Astrocyte (in vitro differentiated cells and primary cell): ENCODE results near the gene SCN1A. TPM values are rescaled to one million over a fixed set of nuclear protein-coding genes. Genes with fewer than 3 reads are reported as not detected.
"Not testable (repeated sequence)": the region's sequence is repeated elsewhere in the genome, so short reads cannot be mapped to it uniquely, and the experiment has no call there.

Experiments used
- DNase-seq: peaks from one replicate; pipeline ENCODE4 v3.0.0-alpha.2; 2010; ENCODE audit warnings: low read depth
- FAIRE-seq: peaks from 2 replicates; lab custom pipeline; 2011; peaks lifted over from hg19 to GRCh38; lab: Jason Lieb, UNC
- H2AFZ ChIP-seq: 2 replicates; pipeline ENCODE4 v1.6.0; 2012; ENCODE audit warnings: low read depth, low read length, inconsistent platforms
- H3K27ac ChIP-seq: 2 replicates; pipeline ENCODE4 v1.5.1; 2011; ENCODE audit warnings: low read depth, low read length, inconsistent platforms
- H3K27me3 ChIP-seq: 2 replicates; pipeline ENCODE4 v1.6.0; 2011; ENCODE audit warnings: low read length, inconsistent platforms; ENCODE audit not compliant: insufficient read depth
- H3K36me3 ChIP-seq: 2 replicates; pipeline ENCODE4 v1.5.1; 2011; ENCODE audit warnings: low read length, inconsistent platforms; ENCODE audit not compliant: insufficient read depth
- H3K4me1 ChIP-seq: 2 replicates; pipeline ENCODE4 v1.5.1; 2011; ENCODE audit warnings: low read length, inconsistent platforms; ENCODE audit not compliant: insufficient read depth
- H3K4me2 ChIP-seq: 2 replicates; pipeline ENCODE4 v1.6.0; 2012; ENCODE audit warnings: low read length, inconsistent platforms
- H3K4me3 ChIP-seq: 2 replicates; pipeline ENCODE4 v1.5.1; 2011; ENCODE audit warnings: low read depth, mild to moderate bottlenecking, low read length, inconsistent platforms; ENCODE audit not compliant: insufficient read depth
- H3K79me2 ChIP-seq: 2 replicates; pipeline ENCODE4 v1.6.0; 2012; ENCODE audit warnings: mild to moderate bottlenecking, low read length, inconsistent platforms; ENCODE audit not compliant: insufficient read depth
- H3K9ac ChIP-seq: 2 replicates; pipeline ENCODE4 v1.6.0; 2012; ENCODE audit warnings: mild to moderate bottlenecking, low read length, inconsistent platforms
- H3K9me3 ChIP-seq: 2 replicates; pipeline ENCODE4 v1.5.1; 2012; ENCODE audit warnings: low read depth, mild to moderate bottlenecking, low read length, inconsistent platforms; ENCODE audit not compliant: insufficient read depth
- H4K20me1 ChIP-seq: 2 replicates; pipeline ENCODE4 v1.6.0; 2012; ENCODE audit warnings: low read length, inconsistent platforms; ENCODE audit not compliant: insufficient read depth
- H3K27ac Mint-ChIP-seq: one replicate; pipeline ENCODE4 v1.8.0; 2021; ENCODE audit warnings: mild to moderate bottlenecking, mixed read lengths; ENCODE audit not compliant: unreplicated experiment
- H3K27me3 Mint-ChIP-seq: one replicate; pipeline ENCODE4 v1.8.0; 2021; ENCODE audit warnings: low read depth, mixed read lengths; ENCODE audit not compliant: unreplicated experiment
- H3K36me3 Mint-ChIP-seq: one replicate; pipeline ENCODE4 v1.8.0; 2021; ENCODE audit warnings: low read depth, mixed read lengths; ENCODE audit not compliant: unreplicated experiment
- H3K4me1 Mint-ChIP-seq: one replicate; pipeline ENCODE4 v1.8.0; 2021; ENCODE audit warnings: low read depth, mixed read lengths; ENCODE audit not compliant: unreplicated experiment
- H3K4me3 Mint-ChIP-seq: one replicate; pipeline ENCODE4 v1.8.0; 2021; ENCODE audit warnings: mild to moderate bottlenecking, moderate library complexity, mixed read lengths; ENCODE audit not compliant: unreplicated experiment
- H3K9me3 Mint-ChIP-seq: one replicate; pipeline ENCODE4 v1.8.0; 2021; ENCODE audit warnings: mild to moderate bottlenecking, mixed read lengths; ENCODE audit not compliant: unreplicated experiment
- EZH2 ChIP-seq: IDR thresholded peaks from 2 replicates; pipeline ENCODE4 v1.6.1; 2012; ENCODE audit warnings: mild to moderate bottlenecking, low read length, inconsistent platforms; ENCODE audit not compliant: insufficient read depth
- total RNA-seq: library from RNA; stranded (reverse); gene quantifications from 2 replicates; pipeline ENCODE4 v1.2.1, GENCODE V29; 2021
- TF ChIP-seq, protein P1 (sequence below): IDR thresholded peaks from 2 replicates; pipeline ENCODE4 v1.5.1; 2011; ENCODE audit warnings: low read depth, mild to moderate bottlenecking, inconsistent platforms, low read length, moderate library complexity; ENCODE audit not compliant: insufficient read depth

SCN1A gene
- total RNA-seq, 1 donor from 2014 or later = not detected

DNA sequence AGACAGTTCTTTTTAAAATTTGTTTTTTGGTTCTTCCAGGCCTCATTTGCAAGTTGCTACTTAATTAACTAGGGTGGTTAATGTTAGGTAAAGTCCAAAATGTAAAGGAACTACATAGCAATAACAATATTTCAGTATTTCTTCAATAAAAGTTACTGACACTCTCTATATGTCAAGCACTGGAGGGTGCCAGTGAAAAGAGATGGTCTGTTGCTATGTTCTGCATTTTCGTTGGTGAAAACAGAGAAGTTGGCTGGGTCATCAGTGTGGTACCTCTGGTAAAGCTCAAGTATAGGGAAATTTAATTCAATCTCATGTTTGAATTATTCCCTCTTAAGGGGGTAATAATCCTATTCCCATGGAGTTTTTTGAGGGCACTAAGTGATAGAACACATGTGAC, 16.3 kb upstream of the SCN1A start:
- Mint-ChIP-seq H3K36me3 (no peaks in the 10 kb centered on the region), H3K4me3 (no peak overlapping the region), H3K27ac (no peak overlapping the region), H3K27me3 (no peaks in the 10 kb centered on the region), H3K9me3 (no peaks in the 10 kb centered on the region), H3K4me1 (no peaks in the 10 kb centered on the region)
- no peak for DNase-seq
- no peak for FAIRE-seq
- no peaks in the 10 kb centered on the region for H3K4me1 ChIP-seq
- no peak overlapping the region for H2AFZ ChIP-seq
- H4K20me1 ChIP-seq = no peaks in the 10 kb centered on the region
- H3K27ac ChIP-seq = no peak overlapping the region
- H3K36me3 ChIP-seq = no peaks in the 10 kb centered on the region
- no peak overlapping the region for H3K4me2 ChIP-seq
- H3K9ac ChIP-seq = no peak overlapping the region
- no peaks in the 10 kb centered on the region for H3K27me3 ChIP-seq
- TF ChIP-seq, protein P1, sequence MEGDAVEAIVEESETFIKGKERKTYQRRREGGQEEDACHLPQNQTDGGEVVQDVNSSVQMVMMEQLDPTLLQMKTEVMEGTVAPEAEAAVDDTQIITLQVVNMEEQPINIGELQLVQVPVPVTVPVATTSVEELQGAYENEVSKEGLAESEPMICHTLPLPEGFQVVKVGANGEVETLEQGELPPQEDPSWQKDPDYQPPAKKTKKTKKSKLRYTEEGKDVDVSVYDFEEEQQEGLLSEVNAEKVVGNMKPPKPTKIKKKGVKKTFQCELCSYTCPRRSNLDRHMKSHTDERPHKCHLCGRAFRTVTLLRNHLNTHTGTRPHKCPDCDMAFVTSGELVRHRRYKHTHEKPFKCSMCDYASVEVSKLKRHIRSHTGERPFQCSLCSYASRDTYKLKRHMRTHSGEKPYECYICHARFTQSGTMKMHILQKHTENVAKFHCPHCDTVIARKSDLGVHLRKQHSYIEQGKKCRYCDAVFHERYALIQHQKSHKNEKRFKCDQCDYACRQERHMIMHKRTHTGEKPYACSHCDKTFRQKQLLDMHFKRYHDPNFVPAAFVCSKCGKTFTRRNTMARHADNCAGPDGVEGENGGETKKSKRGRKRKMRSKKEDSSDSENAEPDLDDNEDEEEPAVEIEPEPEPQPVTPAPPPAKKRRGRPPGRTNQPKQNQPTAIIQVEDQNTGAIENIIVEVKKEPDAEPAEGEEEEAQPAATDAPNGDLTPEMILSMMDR = no peak
- TF ChIP-seq EZH2 = no peak
- no peak overlapping the region for H3K4me3 ChIP-seq
- H3K9me3 ChIP-seq = no peaks in the 10 kb centered on the region
- no peaks in the 10 kb centered on the region for H3K79me2 ChIP-seq

DNA sequence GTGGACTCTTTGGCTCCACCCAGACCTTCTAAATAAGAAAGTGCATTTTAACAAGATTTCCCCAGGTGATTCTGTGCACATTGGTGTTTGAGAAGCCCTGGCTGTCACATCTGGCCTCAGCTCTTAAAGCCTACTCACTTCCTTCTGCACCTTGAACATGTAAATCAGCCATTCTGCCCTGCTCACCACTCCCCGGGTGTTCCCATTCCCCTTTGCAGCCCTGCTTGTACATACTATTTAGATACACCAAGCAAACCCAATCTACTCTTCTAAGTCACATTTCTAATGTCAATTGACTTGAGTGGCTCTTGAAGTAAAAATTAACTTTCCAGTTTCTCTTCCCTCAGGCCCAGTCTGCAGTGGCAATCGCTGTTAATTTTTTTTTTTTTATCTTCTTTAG, 13.1 kb upstream of the SCN1A start:
- H2AFZ ChIP-seq = no peak overlapping the region
- Mint-ChIP-seq H3K4me1 (no peaks in the 10 kb centered on the region), H3K36me3 (no peaks in the 10 kb centered on the region), H3K9me3 (peaks cover 8% of the 10 kb centered on the region), H3K4me3 (no peak overlapping the region), H3K27ac (no peak overlapping the region), H3K27me3 (no peaks in the 10 kb centered on the region)
- H3K27ac ChIP-seq = no peak overlapping the region
- FAIRE-seq = no peak
- TF ChIP-seq, protein P1 = no peak
- no peak for TF ChIP-seq EZH2
- no peaks in the 10 kb centered on the region for H3K4me1 ChIP-seq
- no peaks in the 10 kb centered on the region for H3K36me3 ChIP-seq
- DNase-seq = no peak
- no peak overlapping the region for H3K9ac ChIP-seq
- H3K79me2 ChIP-seq = no peaks in the 10 kb centered on the region
- H3K4me3 ChIP-seq = no peak overlapping the region
- H4K20me1 ChIP-seq = no peaks in the 10 kb centered on the region
- H3K9me3 ChIP-seq = no peaks in the 10 kb centered on the region
- H3K4me2 ChIP-seq = no peak overlapping the region
- no peaks in the 10 kb centered on the region for H3K27me3 ChIP-seq

DNA sequence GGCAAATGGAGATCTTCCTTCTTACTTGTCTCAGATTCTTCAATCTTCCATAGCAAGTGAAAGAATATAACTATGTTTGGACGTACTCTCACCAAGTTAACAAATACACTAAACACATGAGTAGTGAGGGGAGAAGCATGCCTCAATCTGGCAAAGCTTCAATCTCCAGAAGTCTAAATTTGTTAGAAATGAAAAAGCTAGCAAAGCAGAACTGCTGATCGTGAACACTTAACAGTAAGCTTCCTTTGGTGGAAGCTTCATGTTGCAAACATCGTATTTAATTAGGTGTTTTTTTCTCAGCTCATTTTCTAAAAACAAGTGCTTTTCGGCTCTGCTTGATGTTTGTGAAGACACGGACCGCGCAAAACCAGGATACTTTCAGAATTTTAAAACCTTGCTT, 12.7 kb upstream of the SCN1A start:
- TF ChIP-seq EZH2 = no peak
- TF ChIP-seq, protein P1 = no peak
- no peak overlapping the region for H2AFZ ChIP-seq
- H3K9ac ChIP-seq = no peak overlapping the region
- H3K4me3 ChIP-seq = no peak overlapping the region
- no peak for FAIRE-seq
- H3K9me3 ChIP-seq = no peaks in the 10 kb centered on the region
- no peaks in the 10 kb centered on the region for H3K27me3 ChIP-seq
- Mint-ChIP-seq H3K9me3 (peaks cover 8% of the 10 kb centered on the region), H3K4me1 (no peaks in the 10 kb centered on the region), H3K4me3 (no peak overlapping the region), H3K27ac (no peak overlapping the region), H3K27me3 (no peaks in the 10 kb centered on the region), H3K36me3 (no peaks in the 10 kb centered on the region)
- no peak overlapping the region for H3K27ac ChIP-seq
- no peak overlapping the region for H3K4me2 ChIP-seq
- H3K79me2 ChIP-seq = no peaks in the 10 kb centered on the region
- H4K20me1 ChIP-seq = no peaks in the 10 kb centered on the region
- H3K4me1 ChIP-seq = no peaks in the 10 kb centered on the region
- no peaks in the 10 kb centered on the region for H3K36me3 ChIP-seq
- no peak for DNase-seq

DNA sequence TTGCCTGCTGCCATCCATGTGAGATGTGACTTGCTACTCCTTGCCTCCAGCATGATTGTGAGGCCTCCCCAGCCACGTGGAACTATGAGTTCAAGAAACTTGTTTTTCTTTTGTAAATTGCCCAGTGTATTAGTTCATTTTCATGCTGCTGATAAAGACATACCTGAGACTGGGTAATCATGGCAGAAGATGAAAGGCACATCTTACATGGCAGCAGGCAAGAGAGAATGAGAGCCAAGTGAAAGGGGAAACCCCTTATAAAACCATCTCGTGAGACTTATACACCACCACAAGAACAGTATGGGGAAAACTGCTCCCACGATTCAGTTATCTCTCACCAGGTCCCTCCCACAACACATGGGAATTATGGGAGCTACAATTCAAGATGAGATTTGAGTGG, 11.7 kb upstream of the SCN1A start:
- H3K27ac Mint-ChIP-seq, H4K20me1 ChIP-seq: not testable (repeated sequence)

More for the DNA sequence above, 11.7 kb upstream of the SCN1A start:
- not testable (repeated sequence) for H2AFZ ChIP-seq, H3K4me3 ChIP-seq, H3K4me3 Mint-ChIP-seq, H3K9ac ChIP-seq, H3K9me3 Mint-ChIP-seq, H3K9me3 ChIP-seq, H3K4me2 ChIP-seq, H3K27me3 Mint-ChIP-seq, H3K36me3 ChIP-seq, H3K27me3 ChIP-seq, H3K79me2 ChIP-seq, H3K36me3 Mint-ChIP-seq, DNase-seq, H3K4me1 Mint-ChIP-seq, H3K4me1 ChIP-seq, H3K27ac ChIP-seq, FAIRE-seq
